Cardiac muscle cell (in vitro differentiated cells and primary cell): ENCODE results near the gene CELF2. TPM values are rescaled to one million over a fixed set of nuclear protein-coding genes. Genes with fewer than 3 reads are reported as not detected.

ENCODE experiments used
- DNase-seq, 2 donors: peaks; one replicate each; pipeline versions ENCODE4 v3.0.0 to v3.0.0-alpha.2; 2010 to 2017; ENCODE audit warnings: low read depth in 1 of 2, low spot score in 1 of 2
- H3K27ac ChIP-seq: fragments of 200-600 bp; sonication (generic); 2 replicates; pipeline ENCODE4 v1.5.1; 2016
- H3K27me3 ChIP-seq: fragments of 200-600 bp; sonication (generic); 2 replicates; pipeline ENCODE4 v1.6.0; 2016; ENCODE audit warnings: control low read depth
- H3K36me3 ChIP-seq: fragments of 200-600 bp; sonication (generic); 2 replicates; pipeline ENCODE4 v1.5.1; 2016; ENCODE audit warnings: control low read depth
- H3K4me1 ChIP-seq: fragments of 200-600 bp; sonication (generic); 2 replicates; pipeline ENCODE4 v1.8.1; 2017; ENCODE audit warnings: low read depth, mild to moderate bottlenecking, mixed run types
- H3K4me3 ChIP-seq: fragments of 200-600 bp; sonication (generic); 2 replicates; pipeline ENCODE4 v1.5.1; 2016; ENCODE audit warnings: mild to moderate bottlenecking
- H3K9me3 ChIP-seq: fragments of 200-600 bp; sonication (generic); 2 replicates; pipeline ENCODE4 v1.5.1; 2017; ENCODE audit warnings: low read depth, mild to moderate bottlenecking, control low read depth
- polyA plus RNA-seq: library from polyadenylated mRNA; unstranded; fragments of >200 nt; fragmentation: Nextera tagmentation; extraction: Ambion mirVana; gene quantifications from 2 replicates; pipeline ENCODE4 v1.2.1, GENCODE V29; 2016
- total RNA-seq: library from RNA; depleted of rRNA; stranded (reverse); fragments of >200 nt; gene quantifications from 2 replicates; pipeline ENCODE4 v1.2.3, GENCODE V29; 2016
- TF ChIP-seq, protein P1 (sequence below): IDR thresholded peaks from 2 replicates; pipeline ENCODE4 v1.5.1; 2012; ENCODE audit warnings: low read depth, mild to moderate bottlenecking, low read length

Gene CELF2
- total and polyA plus RNA-seq, 2 experiments from 2014 or later = 66.9 to 82.7 TPM

DNA sequence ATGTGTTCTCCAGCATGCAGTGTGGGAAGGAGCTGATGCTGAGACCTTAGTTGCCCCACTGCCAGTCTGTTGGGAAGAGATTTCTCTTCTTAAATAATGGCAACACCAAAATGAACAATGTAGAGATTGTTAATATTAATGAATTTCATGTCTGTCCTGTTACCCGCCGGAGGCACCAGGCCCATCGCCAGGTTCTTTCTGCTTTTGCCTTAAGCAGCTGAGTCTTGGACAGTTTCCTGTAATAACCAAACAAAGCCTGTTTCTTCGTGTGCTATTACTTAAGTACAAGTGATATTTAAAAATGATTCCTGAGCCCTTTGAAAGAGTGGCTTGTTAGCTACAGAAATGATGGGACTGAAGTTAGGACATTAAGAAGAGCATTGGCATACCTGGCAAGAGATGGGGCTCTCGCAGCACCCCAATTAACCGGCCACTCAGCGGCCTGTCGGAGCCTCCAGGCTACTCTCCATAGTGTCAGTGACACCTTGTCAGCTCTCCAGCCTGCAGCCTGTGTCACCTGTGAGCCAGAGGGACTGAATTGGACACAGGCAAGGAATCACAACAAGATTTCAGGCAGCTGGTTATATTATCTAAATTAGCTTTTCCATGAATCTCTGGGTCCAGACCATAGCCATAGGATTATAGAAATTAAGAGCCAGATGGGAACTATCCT, 142.0 kb downstream of the CELF2 start:
- peak in 1 of 2 donors; percentile 25 for DNase-seq
- TF ChIP-seq, protein P1, sequence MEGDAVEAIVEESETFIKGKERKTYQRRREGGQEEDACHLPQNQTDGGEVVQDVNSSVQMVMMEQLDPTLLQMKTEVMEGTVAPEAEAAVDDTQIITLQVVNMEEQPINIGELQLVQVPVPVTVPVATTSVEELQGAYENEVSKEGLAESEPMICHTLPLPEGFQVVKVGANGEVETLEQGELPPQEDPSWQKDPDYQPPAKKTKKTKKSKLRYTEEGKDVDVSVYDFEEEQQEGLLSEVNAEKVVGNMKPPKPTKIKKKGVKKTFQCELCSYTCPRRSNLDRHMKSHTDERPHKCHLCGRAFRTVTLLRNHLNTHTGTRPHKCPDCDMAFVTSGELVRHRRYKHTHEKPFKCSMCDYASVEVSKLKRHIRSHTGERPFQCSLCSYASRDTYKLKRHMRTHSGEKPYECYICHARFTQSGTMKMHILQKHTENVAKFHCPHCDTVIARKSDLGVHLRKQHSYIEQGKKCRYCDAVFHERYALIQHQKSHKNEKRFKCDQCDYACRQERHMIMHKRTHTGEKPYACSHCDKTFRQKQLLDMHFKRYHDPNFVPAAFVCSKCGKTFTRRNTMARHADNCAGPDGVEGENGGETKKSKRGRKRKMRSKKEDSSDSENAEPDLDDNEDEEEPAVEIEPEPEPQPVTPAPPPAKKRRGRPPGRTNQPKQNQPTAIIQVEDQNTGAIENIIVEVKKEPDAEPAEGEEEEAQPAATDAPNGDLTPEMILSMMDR = no peak
- Histone ChIP-seq H3K4me1 (peaks cover 72% of the 10 kb centered on the region), H3K27me3 (no peaks in the 10 kb centered on the region), H3K4me3 (no peak overlapping the region), H3K27ac (no peak overlapping the region), H3K36me3 (no peaks in the 10 kb centered on the region), H3K9me3 (no peaks in the 10 kb centered on the region)

GRCh38 chr10:11161096-11161495, 143.4 kb downstream of the CELF2 start:
- no peaks in the 10 kb centered on the region for H3K27me3 ChIP-seq
- DNase-seq = no peak
- peaks cover 60% of the 10 kb centered on the region for H3K4me1 ChIP-seq

DNA sequence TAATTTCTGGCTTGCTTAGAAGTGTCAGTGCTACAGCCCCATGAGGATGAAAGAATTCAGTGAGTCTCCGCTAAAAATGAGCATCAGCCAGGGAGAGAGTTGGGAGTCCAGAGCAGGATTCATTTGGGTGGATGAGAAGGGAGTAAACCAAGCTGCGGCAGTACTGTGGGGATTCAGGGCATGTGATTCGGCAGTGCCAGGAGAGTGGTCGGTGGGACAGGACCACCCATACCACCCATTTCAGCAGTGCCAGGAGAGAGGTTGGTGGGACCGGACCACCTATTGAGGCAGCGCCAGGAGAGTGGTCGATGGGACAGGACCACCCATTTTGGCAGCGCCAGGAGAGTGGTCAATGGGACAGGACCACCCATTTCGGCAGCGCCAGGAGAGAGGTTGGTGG, 144.2 kb downstream of the CELF2 start:
- H3K27me3 ChIP-seq = no peaks in the 10 kb centered on the region
- DNase-seq = no peak
- no peak overlapping the region for H3K4me3 ChIP-seq
- no peaks in the 10 kb centered on the region for H3K9me3 ChIP-seq
- TF ChIP-seq, protein P1 = no peak
- H3K4me1 ChIP-seq = peaks cover 66% of the 10 kb centered on the region
- no peaks in the 10 kb centered on the region for H3K36me3 ChIP-seq
- H3K27ac ChIP-seq = no peak overlapping the region

More at GRCh38 chr10:11161096-11161495, 143.4 kb downstream of the CELF2 start:
- H3K4me3 ChIP-seq = no peak overlapping the region
- no peak overlapping the region for H3K27ac ChIP-seq
- H3K36me3 ChIP-seq = no peaks in the 10 kb centered on the region
- TF ChIP-seq, protein P1 = no peak
- H3K9me3 ChIP-seq = no peaks in the 10 kb centered on the region

DNA sequence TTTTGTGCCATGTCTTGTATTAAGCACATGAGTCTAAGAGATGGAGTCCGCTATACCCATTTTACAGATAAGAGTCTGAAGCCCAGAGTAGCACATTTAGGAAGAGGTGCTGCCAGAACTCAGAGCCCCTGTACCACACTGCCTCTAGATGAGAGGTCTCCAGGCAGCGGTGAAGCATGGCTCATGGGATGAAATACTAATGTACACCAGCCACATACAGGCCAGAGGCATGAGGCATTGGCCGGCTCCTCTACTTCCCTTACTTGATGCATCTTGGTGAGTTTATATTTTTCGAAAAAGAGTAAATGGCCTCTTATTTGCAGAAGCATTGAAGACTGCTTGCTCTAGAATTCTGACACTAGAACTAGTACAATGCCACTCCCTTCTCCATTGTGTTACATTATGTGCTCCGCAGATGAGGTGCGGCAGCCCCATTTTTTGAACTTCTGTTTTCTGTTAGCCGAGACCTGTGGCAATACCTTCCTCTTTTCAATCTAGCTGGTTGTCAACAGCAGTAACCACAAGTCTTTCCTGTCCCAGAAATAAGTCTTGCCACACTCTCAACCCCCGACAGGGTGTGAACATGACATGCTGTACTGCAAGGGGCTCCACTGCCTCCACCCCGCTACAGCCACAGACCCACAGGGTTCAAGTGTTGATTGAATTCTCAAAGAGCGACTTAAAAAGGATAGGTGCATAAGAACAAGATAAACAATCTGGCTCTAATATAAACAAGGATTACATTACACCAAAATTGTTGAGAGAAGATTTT, 145.3 kb downstream of the CELF2 start:
- peak in 1 of 2 donors; percentile 69 for DNase-seq
- H3K27me3 ChIP-seq = no peaks in the 10 kb centered on the region
- TF ChIP-seq, protein P1 = no peak

GRCh38 chr10:11163780-11164550, 146.3 kb downstream of the CELF2 start:
- Histone ChIP-seq H3K27ac (peak overlapping the region; percentile 61), H3K4me1 (peaks cover 51% of the 10 kb centered on the region), H3K4me3 (peak overlapping the region; percentile 51), H3K36me3 (no peaks in the 10 kb centered on the region), H3K9me3 (no peaks in the 10 kb centered on the region), H3K27me3 (no peaks in the 10 kb centered on the region)
- TF ChIP-seq, protein P1 = no peak
- DNase-seq = no peak

More for the DNA sequence above, 145.3 kb downstream of the CELF2 start:
- no peak overlapping the region for H3K4me3 ChIP-seq
- peaks cover 59% of the 10 kb centered on the region for H3K4me1 ChIP-seq
- H3K9me3 ChIP-seq = no peaks in the 10 kb centered on the region
- no peaks in the 10 kb centered on the region for H3K36me3 ChIP-seq
- H3K27ac ChIP-seq = peak overlapping the region; percentile 61
